WTC11 (cell line): Measurements from ENCODE around the gene GALNT17. TPM values are rescaled to one million over a fixed set of nuclear protein-coding genes. Genes with fewer than 3 reads are reported as not detected.

ENCODE experiments used
- ATAC-seq: fragments of 200-7000 bp; cut with Tn5 transposase; 2 replicates; pipeline ENCODE4 v1.10.0; 2021; ENCODE audit warnings: mild to moderate bottlenecking, moderate library complexity
- CTCF ChIA-PET: fragments of 300-600 bp; sonication (Branson Sonifier 250); formaldehyde crosslinking; loops from one replicate; lab custom pipeline; 2021; ENCODE audit warnings: antibody characterized with exemption; lab: Charles Lee
- POLR2A ChIA-PET: fragments of 350-600 bp; sonication (Branson Sonifier 250); formaldehyde crosslinking; loops from one replicate; lab custom pipeline; 2021; ENCODE audit warnings: antibody characterized with exemption; lab: Charles Lee
- DNase-seq: peaks from one replicate; pipeline ENCODE4 v3.0.0; 2021; ENCODE audit warnings: low spot score
- H3K27ac Mint-ChIP-seq: 2 replicates; pipeline ENCODE4 v1.8.0; 2021; ENCODE audit warnings: mixed read lengths
- H3K27me3 Mint-ChIP-seq: 2 replicates; pipeline ENCODE4 v1.8.0; 2021; ENCODE audit warnings: low read depth, mild to moderate bottlenecking, moderate library complexity, mixed read lengths
- H3K36me3 Mint-ChIP-seq: 2 replicates; pipeline ENCODE4 v1.8.0; 2021; ENCODE audit warnings: mixed read lengths
- H3K4me1 Mint-ChIP-seq: 2 replicates; pipeline ENCODE4 v1.8.0; 2022; ENCODE audit warnings: mixed read lengths
- H3K4me3 Mint-ChIP-seq: 2 replicates; pipeline ENCODE4 v1.8.0; 2021; ENCODE audit warnings: mild to moderate bottlenecking, moderate library complexity, mixed read lengths
- H3K9me3 Mint-ChIP-seq: 2 replicates; pipeline ENCODE4 v1.8.0; 2021; ENCODE audit warnings: mixed read lengths
- ARID4B ChIP-seq: sonication (generic); formaldehyde crosslinking; IDR thresholded peaks from 2 replicates; pipeline ENCODE4 v1.8.0; 2023; ENCODE audit warnings: missing genetic modification reagents, mild to moderate bottlenecking, borderline replicate concordance
- ATF1 ChIP-seq: sonication (generic); formaldehyde crosslinking; IDR thresholded peaks from 2 replicates; pipeline ENCODE4 v1.8.1; 2023; ENCODE audit warnings: mild to moderate bottlenecking, moderate library complexity, missing genetic modification reagents
- CBFB ChIP-seq: sonication (generic); formaldehyde crosslinking; IDR thresholded peaks from 2 replicates; pipeline ENCODE4 v1.8.1; 2022; ENCODE audit warnings: mild to moderate bottlenecking, low read depth, missing genetic modification reagents
- CDX4 ChIP-seq: fragments of 250-450 bp; sonication (Bioruptor Pico); IDR thresholded peaks from 2 replicates; pipeline ENCODE4 v1.9.0; 2021; ENCODE audit warnings: moderate library complexity, mild to moderate bottlenecking, inconsistent platforms, borderline replicate concordance
- CREB1 ChIP-seq: sonication (generic); formaldehyde crosslinking; IDR thresholded peaks from 2 replicates; pipeline ENCODE4 v1.8.0; 2023; ENCODE audit warnings: mild to moderate bottlenecking, missing genetic modification reagents
- E2F1 ChIP-seq: sonication (generic); formaldehyde crosslinking; IDR thresholded peaks from 2 replicates; pipeline ENCODE4 v1.8.0; 2022; ENCODE audit warnings: mild to moderate bottlenecking, missing genetic modification reagents
- E2F4 ChIP-seq: sonication (generic); formaldehyde crosslinking; IDR thresholded peaks from 2 replicates; pipeline ENCODE4 v1.8.1; 2022; ENCODE audit warnings: low read depth, mild to moderate bottlenecking, moderate library complexity, missing genetic modification reagents, borderline replicate concordance
- ESRRA ChIP-seq: sonication (generic); formaldehyde crosslinking; IDR thresholded peaks from 2 replicates; pipeline ENCODE4 v1.8.1; 2022; ENCODE audit warnings: mild to moderate bottlenecking, missing genetic modification reagents, borderline replicate concordance
- FOXK1 ChIP-seq: sonication (generic); formaldehyde crosslinking; IDR thresholded peaks from 2 replicates; pipeline ENCODE4 v1.8.0; 2022; ENCODE audit warnings: mild to moderate bottlenecking, moderate library complexity, missing genetic modification reagents
- HMGA2 ChIP-seq: fragments of 250-450 bp; sonication (Bioruptor Pico); IDR thresholded peaks from 2 replicates; pipeline ENCODE4 v1.4.0; 2021; ENCODE audit warnings: mild to moderate bottlenecking, moderate library complexity
- KAT7 ChIP-seq: sonication (generic); formaldehyde crosslinking; IDR thresholded peaks from 2 replicates; pipeline ENCODE4 v1.8.1; 2023; ENCODE audit warnings: missing genetic modification reagents, mild to moderate bottlenecking, borderline replicate concordance
- MYBL2 ChIP-seq: sonication (generic); formaldehyde crosslinking; IDR thresholded peaks from 2 replicates; pipeline ENCODE4 v1.8.1; 2023; ENCODE audit warnings: mild to moderate bottlenecking, moderate library complexity, missing genetic modification reagents
- SMAD4 ChIP-seq: sonication (generic); formaldehyde crosslinking; IDR thresholded peaks from 2 replicates; pipeline ENCODE4 v1.8.0; 2022; ENCODE audit warnings: mild to moderate bottlenecking, missing genetic modification reagents
- TCF7 ChIP-seq: sonication (generic); formaldehyde crosslinking; IDR thresholded peaks from 2 replicates; pipeline ENCODE4 v1.8.0; 2022; ENCODE audit warnings: mild to moderate bottlenecking, low read depth, missing genetic modification reagents, moderate library complexity
- TEAD1 ChIP-seq: sonication (generic); formaldehyde crosslinking; IDR thresholded peaks from 2 replicates; pipeline ENCODE4 v1.8.0; 2022; ENCODE audit warnings: mild to moderate bottlenecking, missing genetic modification reagents
- ZMAT4 ChIP-seq: fragments of 250-450 bp; sonication (Bioruptor Pico); IDR thresholded peaks from 2 replicates; pipeline ENCODE4 v1.9.0; 2021; ENCODE audit warnings: mild to moderate bottlenecking
- ZNF281 ChIP-seq: sonication (generic); formaldehyde crosslinking; IDR thresholded peaks from 2 replicates; pipeline ENCODE4 v1.8.0; 2023; ENCODE audit warnings: mild to moderate bottlenecking, missing genetic modification reagents
- ZNF317 ChIP-seq: sonication (generic); formaldehyde crosslinking; IDR thresholded peaks from 2 replicates; pipeline ENCODE4 v1.8.1; 2023; ENCODE audit warnings: low read depth, mild to moderate bottlenecking, moderate library complexity, missing genetic modification reagents, borderline replicate concordance
- ZNF416 ChIP-seq: fragments of 250-450 bp; sonication (Bioruptor Pico); IDR thresholded peaks from 2 replicates; pipeline ENCODE4 v1.9.0; 2021; ENCODE audit warnings: mild to moderate bottlenecking, inconsistent platforms
- ZNF512 ChIP-seq: sonication (generic); formaldehyde crosslinking; IDR thresholded peaks from 2 replicates; pipeline ENCODE4 v1.8.1; 2022; ENCODE audit warnings: missing genetic modification reagents, borderline replicate concordance
- ZNF671 ChIP-seq: fragments of 250-450 bp; sonication (Bioruptor Pico); IDR thresholded peaks from 2 replicates; pipeline ENCODE4 v1.8.0; 2021; ENCODE audit warnings: mild to moderate bottlenecking
- total RNA-seq: library from RNA; stranded (reverse); gene quantifications from 3 replicates; pipeline ENCODE4 v1.2.3, GENCODE V29; 2021

Gene GALNT17
- total RNA-seq, 1 experiment from 2014 or later = 61.1 TPM

- POLR2A ChIA-PET = no interaction called here
- Mint-ChIP-seq H3K9me3 (peaks cover 28% of the 10 kb centered on the region), H3K27ac (no peak overlapping the region), H3K4me3 (no peak overlapping the region), H3K27me3 (peaks cover 18% of the 10 kb centered on the region), H3K4me1 (peaks cover 12% of the 10 kb centered on the region), H3K36me3 (peaks cover 4% of the 10 kb centered on the region)
- no peak for DNase-seq
- ATAC-seq = no peak
- CTCF ChIA-PET = interaction anchor here (1.5 kb wide), 1 partner anchor 24 kb away, joined by 4 read pairs; no protein-coding TSS in a partner anchor
- TF ChIP-seq CDX4 (CRISPR knock-in tag) (no peak), ZNF671 (CRISPR knock-in tag) (no peak), CREB1 (CRISPR knock-in tag) (no peak), CBFB (CRISPR knock-in tag) (no peak), HMGA2 (no peak), E2F1 (CRISPR knock-in tag) (no peak), ESRRA (CRISPR knock-in tag) (no peak), E2F4 (no peak), ZNF281 (no peak), TCF7 (CRISPR knock-in tag) (no peak), ZMAT4 (CRISPR knock-in tag) (no peak), MYBL2 (CRISPR knock-in tag) (no peak)
Observed at GRCh38 chr7:71754828-71755227, 622.9 kb downstream of the GALNT17 start.

- peaks cover 55% of the 10 kb centered on the region for H3K9me3 Mint-ChIP-seq
- H3K27ac Mint-ChIP-seq = no peak overlapping the region
- no peak for TF ChIP-seq E2F1 (CRISPR knock-in tag)
- TF ChIP-seq HMGA2 = no peak
- no peak for TF ChIP-seq FOXK1
- TF ChIP-seq SMAD4 = no peak
- TF ChIP-seq ZNF512 = no peak
- no peak for TF ChIP-seq KAT7
- no peak for TF ChIP-seq ZNF416 (CRISPR knock-in tag)
- TF ChIP-seq ATF1 = no peak
- no peak for TF ChIP-seq TCF7 (CRISPR knock-in tag)
- no peak for TF ChIP-seq ZNF317
- no peak for TF ChIP-seq ARID4B (CRISPR knock-in tag)
- no peak for TF ChIP-seq TEAD1 (CRISPR knock-in tag)
- no peak for TF ChIP-seq CBFB (CRISPR knock-in tag)
- H3K36me3 Mint-ChIP-seq = peaks cover 16% of the 10 kb centered on the region
- DNase-seq = no peak
- H3K4me1 Mint-ChIP-seq = peaks cover 4% of the 10 kb centered on the region
- ATAC-seq = no peak
- ChIA-PET POLR2A (no interaction called here), CTCF (interaction anchor here (1.5 kb wide), 1 partner anchor 9 kb away, joined by 7 read pairs; no protein-coding TSS in a partner anchor)
- H3K4me3 Mint-ChIP-seq = no peak overlapping the region
- peaks cover 3% of the 10 kb centered on the region; the same call in 1 of the 2 replicates for H3K27me3 Mint-ChIP-seq
Observed at GRCh38 chr7:71761336-71761735, 629.4 kb downstream of the GALNT17 start.
